Glomerular endothelial cell (primary cell): Measurements from ENCODE around the gene PRCC. TPM values are rescaled to one million over a fixed set of nuclear protein-coding genes. Genes with fewer than 3 reads are reported as not detected.

ENCODE experiments used
- DNase-seq: peaks from one replicate; pipeline ENCODE4 v3.0.0-alpha.2; 2011; ENCODE audit warnings: low read depth, low spot score; ENCODE audit errors: extremely low read depth
- total RNA-seq: library from RNA; depleted of rRNA; stranded (reverse); fragments of >200 nt; gene quantifications from 2 replicates; pipeline ENCODE4 v1.2.3, GENCODE V29; 2015

The PRCC gene
- total RNA-seq, 1 donor from 2014 or later, result 51.5 TPM

GRCh38 chr1:156811168-156811567 lies 43.8 kb downstream of the PRCC start:
- no peak for DNase-seq

GRCh38 chr1:156812293-156812990 lies 45.1 kb downstream of the PRCC start:
- no peak for DNase-seq

- no peak for DNase-seq
These were observed 46.0 kb downstream of the PRCC start for GRCh38 chr1:156813298-156813697.

- no peak for DNase-seq
These were observed 46.6 kb downstream of the PRCC start for GRCh38 chr1:156813750-156814570.

GRCh38 chr1:156814571-156815260 lies 47.4 kb downstream of the PRCC start:
- DNase-seq, result no peak

GRCh38 chr1:156815307-156815826 lies 48.0 kb downstream of the PRCC start:
- DNase-seq, result no peak

GRCh38 chr1:156815961-156816422 lies 48.7 kb downstream of the PRCC start:
- DNase-seq, result no peak

GRCh38 chr1:156816561-156817328 lies 49.4 kb downstream of the PRCC start, which contains the start of gene SH2D2A:
Gene SH2D2A, minus strand, starts transcription at chr1:156816848. Its CDS starts 140 bp downstream, at chr1:156816708.
- no peak for DNase-seq

GRCh38 chr1:156821801-156822200 lies 54.5 kb downstream of the PRCC start:
- no peak for DNase-seq

GRCh38 chr1:156822680-156823079 lies 55.3 kb downstream of the PRCC start:
- no peak for DNase-seq

GRCh38 chr1:156823210-156823790 lies 56.0 kb downstream of the PRCC start:
- DNase-seq, result no peak

- DNase-seq, result no peak
These were observed 59.3 kb downstream of the PRCC start for GRCh38 chr1:156826630-156827029.

- no peak for DNase-seq
These were observed 61.2 kb downstream of the PRCC start for GRCh38 chr1:156828400-156829124.

GRCh38 chr1:156832434-156832833 lies 65.1 kb downstream of the PRCC start:
- DNase-seq, result no peak

- DNase-seq, result no peak
These were observed 66.3 kb downstream of the PRCC start for GRCh38 chr1:156833603-156834002.

GRCh38 chr1:156834322-156834721 lies 67.0 kb downstream of the PRCC start:
- DNase-seq, result no peak

GRCh38 chr1:156836041-156836654 lies 68.8 kb downstream of the PRCC start:
- no peak for DNase-seq

- no peak for DNase-seq
These were observed 69.6 kb downstream of the PRCC start for GRCh38 chr1:156836892-156837291.

- no peak for DNase-seq
These were observed 71.6 kb downstream of the PRCC start for GRCh38 chr1:156838972-156839371.
